ENCODE measurements around the gene PRSS50.

DNA sequence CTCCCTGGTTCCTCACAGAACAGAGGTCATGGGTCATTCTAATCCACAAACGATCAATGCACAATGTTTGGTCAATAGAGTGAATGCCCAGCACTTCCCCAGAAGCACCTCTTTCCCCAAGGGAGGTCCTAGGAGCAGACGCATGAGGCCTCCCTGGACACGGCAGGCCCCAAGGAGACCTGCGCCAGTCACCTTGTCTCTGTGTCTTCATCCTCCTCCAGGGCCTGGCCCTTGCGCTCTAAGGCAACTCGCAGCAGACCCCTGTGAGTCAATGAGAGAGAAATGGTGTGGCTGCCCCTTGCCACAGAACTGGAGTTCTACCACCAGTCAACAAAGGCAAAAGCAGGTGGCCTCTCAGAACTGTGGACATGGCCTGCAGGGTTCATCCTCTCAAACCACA is 42.2 kb downstream of the PRSS50 start:
- TF ChIP-seq, protein P1, sequence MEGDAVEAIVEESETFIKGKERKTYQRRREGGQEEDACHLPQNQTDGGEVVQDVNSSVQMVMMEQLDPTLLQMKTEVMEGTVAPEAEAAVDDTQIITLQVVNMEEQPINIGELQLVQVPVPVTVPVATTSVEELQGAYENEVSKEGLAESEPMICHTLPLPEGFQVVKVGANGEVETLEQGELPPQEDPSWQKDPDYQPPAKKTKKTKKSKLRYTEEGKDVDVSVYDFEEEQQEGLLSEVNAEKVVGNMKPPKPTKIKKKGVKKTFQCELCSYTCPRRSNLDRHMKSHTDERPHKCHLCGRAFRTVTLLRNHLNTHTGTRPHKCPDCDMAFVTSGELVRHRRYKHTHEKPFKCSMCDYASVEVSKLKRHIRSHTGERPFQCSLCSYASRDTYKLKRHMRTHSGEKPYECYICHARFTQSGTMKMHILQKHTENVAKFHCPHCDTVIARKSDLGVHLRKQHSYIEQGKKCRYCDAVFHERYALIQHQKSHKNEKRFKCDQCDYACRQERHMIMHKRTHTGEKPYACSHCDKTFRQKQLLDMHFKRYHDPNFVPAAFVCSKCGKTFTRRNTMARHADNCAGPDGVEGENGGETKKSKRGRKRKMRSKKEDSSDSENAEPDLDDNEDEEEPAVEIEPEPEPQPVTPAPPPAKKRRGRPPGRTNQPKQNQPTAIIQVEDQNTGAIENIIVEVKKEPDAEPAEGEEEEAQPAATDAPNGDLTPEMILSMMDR (IDR thresholded peaks at IDR 0.05; ENCODE audit: low read length) = no peak
- TF ChIP-seq EZH2 (optimal IDR thresholded peaks at IDR 0.05; ENCODE audit: low read depth, low read length) = no peak
- no peak for TF ChIP-seq EZH2phosphoT487 (IDR thresholded peaks at IDR 0.05; ENCODE audit: low read length)
